ENCODE measurements around the gene KRT40. TPM values are rescaled to one million over a fixed set of nuclear protein-coding genes. Genes with fewer than 3 reads are reported as not detected.

Gene KRT40
- total and polyA plus RNA-seq, 9 of the 15 experiments (the other 6 are each of a cell fraction or from before 2014, with no cell fraction given) = not detected

DNA sequence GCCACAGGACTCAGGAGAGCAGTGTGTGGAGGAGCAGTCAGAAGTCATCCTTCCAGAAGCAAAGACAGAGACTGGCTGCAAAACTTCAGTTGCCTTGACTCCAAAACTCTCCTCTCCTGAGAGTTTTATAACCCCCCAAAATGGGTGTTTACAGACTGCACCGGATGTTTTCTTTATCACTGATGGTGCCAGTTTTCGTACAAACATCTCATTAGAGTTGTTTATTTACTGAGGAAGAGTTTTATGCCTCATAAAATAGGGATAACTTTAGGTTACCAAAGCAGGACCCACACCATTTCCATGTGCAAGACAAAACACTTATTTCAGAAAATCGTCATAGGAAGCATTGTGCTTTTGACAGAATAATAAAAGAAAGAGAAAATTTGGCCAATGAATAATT lies at the start of gene KRT40 (continued):
- TF ChIP-seq ARID4B (CRISPR knock-in tag; IDR thresholded peaks at IDR 0.05) = no peak
- TF ChIP-seq HNRNPLL (IDR thresholded peaks at IDR 0.05; ENCODE audit: low read depth, low read length, poor library complexity, severe bottlenecking) = no peak
- TF ChIP-seq TAL1 (IDR thresholded peaks at IDR 0.05) = no peak
- TF ChIP-seq RFX5 (IDR thresholded peaks at IDR 0.05; ENCODE audit: low read depth, low read length) = no peak

DNA sequence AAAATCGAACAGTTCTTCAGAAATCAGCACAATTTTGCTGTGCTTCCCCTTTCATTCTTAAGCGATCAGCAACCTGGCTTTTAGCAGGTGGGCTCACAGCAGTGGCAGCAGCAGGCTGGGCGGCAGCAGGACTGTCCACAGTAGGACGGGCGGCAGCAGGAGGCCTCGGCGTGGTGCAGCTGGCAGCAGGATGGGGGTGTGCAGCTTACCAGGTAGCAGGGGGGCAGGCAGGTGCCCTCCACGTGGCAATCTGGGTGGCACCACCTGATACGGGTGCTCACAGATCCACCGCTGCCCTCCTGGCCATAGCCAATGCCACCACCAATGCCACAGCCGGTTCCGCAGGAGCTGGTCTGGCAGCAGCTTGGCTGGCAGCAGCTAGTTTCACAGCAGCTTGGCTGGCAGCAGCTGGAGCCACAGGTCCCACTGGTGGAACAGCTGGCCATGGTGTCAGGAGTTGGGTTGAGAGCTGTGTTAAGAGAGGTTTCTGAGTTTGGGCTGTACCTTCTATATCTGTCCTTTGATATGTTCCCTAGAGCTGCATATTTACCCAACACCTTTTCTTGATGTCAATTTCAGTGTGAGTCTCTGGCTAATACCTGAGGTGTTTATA lies 45.6 kb upstream of the KRT40 start, which contains the start of gene KRTAP1-4:
Gene KRTAP1-4 (minus strand): TSS at position 563 of the 613 bp plus-strand sequence. CDS start 117 bp downstream, at position 446.
- in situ Hi-C loops (cut with MboI) = no loop called here
- H3K36me3 ChIP-seq (ENCODE audit: control insufficient read depth, insufficient read depth, low read length) = no peaks in the 10 kb centered on the region
- ChIA-PET CTCF (ENCODE audit: low intra/inter-chr PET ratio) (no interaction called here), POLR2A (interaction anchor here (0.6 to 1.0 kb wide), 2 partner anchors 29 to 48 kb away, joined by 4 read pairs; no protein-coding TSS in a partner anchor)
- no peak within 1 kb of the TSS for H3K27ac ChIP-seq (ENCODE audit: extremely low read depth, low read depth, low read length)
- intact Hi-C loops (cut with micrococcal nuclease) = no loop called here
- H3K9me1 ChIP-seq (ENCODE audit: control insufficient read depth, insufficient read depth, low read length) = no peaks in the 10 kb centered on the region
- no peaks in the 10 kb centered on the region for H4K20me1 ChIP-seq (replicated peaks; ENCODE audit: control insufficient read depth, insufficient read depth, low read length)
- H2AFZ ChIP-seq (ENCODE audit: low read depth, low read length) = no peak within 1 kb of the TSS
- TF ChIP-seq ZNF253 (CRISPR knock-in tag; conservative IDR thresholded peaks at IDR 0.05) (no peak), CC2D1A (IDR thresholded peaks at IDR 0.05) (no peak), L3MBTL2 (IDR thresholded peaks at IDR 0.05) (no peak)
- H3K79me2 ChIP-seq (ENCODE audit: control insufficient read depth, insufficient read depth, low read length) = no peaks in the 10 kb centered on the region
- ATAC-seq (no peak), FAIRE-seq (no peak), DNase-seq (ENCODE audit: extremely low read depth in 1 of 4, low spot score in 3 of 4) (no peak)
- H3K4me1 ChIP-seq (replicated peaks in 1 of 2; ENCODE audit: control insufficient read depth in 2 of 2, insufficient read depth in 2 of 2, low read length in 2 of 2) = peaks cover 0 to 4% of the 10 kb centered on the region in 2 experiments; a peak in 1 of 5 replicates
- BruUV-seq (replicated peaks) = no TSS peak
- no peaks in the 10 kb centered on the region for H3K9me3 ChIP-seq (replicated peaks; ENCODE audit: control insufficient read depth, insufficient read depth, low read depth, low read length)
- under 1% methylated on average over 12 of the region's 12 CpGs for WGBS (ENCODE audit: insufficient coverage, low coverage, missing lambda C conversion rate)
- no peak within 1 kb of the TSS for H3K4me3 ChIP-seq
- H3K27me3 ChIP-seq (ENCODE audit: control insufficient read depth in 2 of 2, insufficient read depth in 2 of 2, low read length in 2 of 2) = peaks cover 0 to 21% of the 10 kb centered on the region in 2 experiments; a peak in 2 of 5 replicates
- H3K4me2 ChIP-seq (ENCODE audit: insufficient read depth, low read length) = no peak within 1 kb of the TSS
- H3K9ac ChIP-seq (ENCODE audit: insufficient read depth in 1 of 2, low read depth in 2 of 2, low read length in 2 of 2) = no peak within 1 kb of the TSS

Data from K562 (cell line).